Activated T-helper 1 cell treated with anti-CD3 and anti-CD28 coated beads, Interleukin-12 subunit alpha, Interleukin-12 subunit beta, Interleukin-2, Interleukin-4 antibody, amounts not matched to agents 30 ng/mL and 10 ng/mL and 1 ng/mL, durations not matched to agents 14 hours and 24 hours and 36 hours (primary cell): ENCODE data around the gene STEAP1B. TPM values are rescaled to one million over a fixed set of nuclear protein-coding genes. Genes with fewer than 3 reads are reported as not detected.
"Not testable (repeated sequence)": the region's sequence is repeated elsewhere in the genome, so short reads cannot be mapped to it uniquely, and the experiment has no call there.

Experiments used
- DNase-seq: peaks from one replicate; pipeline ENCODE4 v3.0.0; 2021; ENCODE audit warnings: low spot score
- H3K27ac Mint-ChIP-seq: one replicate; pipeline ENCODE4 v1.8.0; 2021; ENCODE audit warnings: mild to moderate bottlenecking, mixed read lengths
- H3K27me3 Mint-ChIP-seq: one replicate; pipeline ENCODE4 v1.8.0; 2022; ENCODE audit warnings: mild to moderate bottlenecking, moderate library complexity, mixed read lengths; ENCODE audit not compliant: insufficient read depth
- H3K36me3 Mint-ChIP-seq: one replicate; pipeline ENCODE4 v1.8.0; 2021; ENCODE audit warnings: low read depth, mixed read lengths
- H3K4me1 Mint-ChIP-seq: one replicate; pipeline ENCODE4 v1.8.0; 2021; ENCODE audit warnings: low read depth, mixed read lengths
- H3K4me3 Mint-ChIP-seq: one replicate; pipeline ENCODE4 v1.8.0; 2021; ENCODE audit warnings: mild to moderate bottlenecking, moderate library complexity, mixed read lengths
- H3K9me3 Mint-ChIP-seq: one replicate; pipeline ENCODE4 v1.8.0; 2021; ENCODE audit warnings: mixed read lengths
- intact Hi-C: fragments of 100-400 bp; cut with micrococcal nuclease; formaldehyde crosslinking; loops from one replicate; pipeline ENCODE4 v1.15.1; 2024
- total RNA-seq: library from RNA; stranded (reverse); gene quantifications from 2 replicates; pipeline ENCODE4 v1.2.3, GENCODE V29; 2022

STEAP1B gene
- total RNA-seq, 1 donor from 2014 or later = 0.16 TPM

GRCh38 chr7:22493160-22493925 lies 6.6 kb downstream of the STEAP1B start:
- peaks cover 27% of the 10 kb centered on the region for H3K27me3 Mint-ChIP-seq
- H3K36me3 Mint-ChIP-seq, H3K27ac Mint-ChIP-seq, H3K4me3 Mint-ChIP-seq, DNase-seq, H3K4me1 Mint-ChIP-seq, intact Hi-C loops, H3K9me3 Mint-ChIP-seq: not testable (repeated sequence)

GRCh38 chr7:22488643-22489462 lies 11.1 kb downstream of the STEAP1B start:
- H3K4me1 Mint-ChIP-seq = peaks cover 7% of the 10 kb centered on the region
- H3K4me3 Mint-ChIP-seq = no peak overlapping the region
- DNase-seq = peak; percentile 28
- H3K27me3 Mint-ChIP-seq = peaks cover 13% of the 10 kb centered on the region
- no peak overlapping the region for H3K27ac Mint-ChIP-seq
- no peaks in the 10 kb centered on the region for H3K9me3 Mint-ChIP-seq
- intact Hi-C loops = loop anchor here (1.0 to 5.0 kb wide), 3 partner anchors 192 to 386 kb away; no protein-coding TSS in a partner anchor
- H3K36me3 Mint-ChIP-seq = no peaks in the 10 kb centered on the region

GRCh38 chr7:22487978-22488642 lies 11.9 kb downstream of the STEAP1B start:
- intact Hi-C loops = loop anchor here (5.0 kb wide), 1 partner anchor 191 kb away; no protein-coding TSS in a partner anchor
- peaks cover 7% of the 10 kb centered on the region for H3K4me1 Mint-ChIP-seq
- peaks cover 13% of the 10 kb centered on the region for H3K27me3 Mint-ChIP-seq
- no peak overlapping the region for H3K4me3 Mint-ChIP-seq
- H3K9me3 Mint-ChIP-seq = no peaks in the 10 kb centered on the region
- no peak overlapping the region for H3K27ac Mint-ChIP-seq
- no peaks in the 10 kb centered on the region for H3K36me3 Mint-ChIP-seq
- DNase-seq = no peak

- no peak overlapping the region for H3K4me3 Mint-ChIP-seq
- peaks cover 14% of the 10 kb centered on the region for H3K4me1 Mint-ChIP-seq
- no peak overlapping the region for H3K27ac Mint-ChIP-seq
- H3K27me3 Mint-ChIP-seq = peaks cover 13% of the 10 kb centered on the region
- no peak for DNase-seq
- H3K36me3 Mint-ChIP-seq = no peaks in the 10 kb centered on the region
- no peaks in the 10 kb centered on the region for H3K9me3 Mint-ChIP-seq
- intact Hi-C loops = loop anchor here (5.0 kb wide), 1 partner anchor 189 kb away; no protein-coding TSS in a partner anchor
Measured at GRCh38 chr7:22486597-22486996, 13.4 kb downstream of the STEAP1B start.

- no peaks in the 10 kb centered on the region for H3K36me3 Mint-ChIP-seq
- no peak for DNase-seq
- no peak overlapping the region for H3K4me3 Mint-ChIP-seq
- H3K27ac Mint-ChIP-seq = no peak overlapping the region
- intact Hi-C loops = loop anchor here (5.0 kb wide), 1 partner anchor 188 kb away; no protein-coding TSS in a partner anchor
- H3K4me1 Mint-ChIP-seq = peaks cover 19% of the 10 kb centered on the region
- no peaks in the 10 kb centered on the region for H3K9me3 Mint-ChIP-seq
- H3K27me3 Mint-ChIP-seq = peaks cover 14% of the 10 kb centered on the region
Measured at GRCh38 chr7:22485189-22485588, 14.8 kb downstream of the STEAP1B start.

- Mint-ChIP-seq H3K4me1 (peaks cover 12% of the 10 kb centered on the region), H3K9me3 (no peaks in the 10 kb centered on the region), H3K27ac (no peak overlapping the region), H3K27me3 (peaks cover 8% of the 10 kb centered on the region), H3K4me3 (no peak overlapping the region), H3K36me3 (no peaks in the 10 kb centered on the region)
- intact Hi-C loops = no loop called here
- DNase-seq = no peak
Measured at GRCh38 chr7:22482503-22482902, 17.5 kb downstream of the STEAP1B start.

- Mint-ChIP-seq H3K4me3 (no peak overlapping the region), H3K4me1 (peaks cover 12% of the 10 kb centered on the region), H3K36me3 (no peaks in the 10 kb centered on the region), H3K9me3 (no peaks in the 10 kb centered on the region), H3K27ac (no peak overlapping the region), H3K27me3 (peaks cover 8% of the 10 kb centered on the region)
- DNase-seq = no peak
- intact Hi-C loops = no loop called here
Measured at GRCh38 chr7:22481726-22482125, 18.3 kb downstream of the STEAP1B start.

GRCh38 chr7:22480523-22481075 lies 19.4 kb downstream of the STEAP1B start:
- Mint-ChIP-seq H3K9me3 (no peaks in the 10 kb centered on the region), H3K4me3 (no peak overlapping the region), H3K27ac (no peak overlapping the region), H3K4me1 (peaks cover 12% of the 10 kb centered on the region), H3K27me3 (peaks cover 8% of the 10 kb centered on the region), H3K36me3 (no peaks in the 10 kb centered on the region)
- intact Hi-C loops = no loop called here
- DNase-seq = no peak

- H3K9me3 Mint-ChIP-seq = no peaks in the 10 kb centered on the region
- peaks cover 10% of the 10 kb centered on the region for H3K27me3 Mint-ChIP-seq
- H3K36me3 Mint-ChIP-seq = no peaks in the 10 kb centered on the region
- peaks cover 12% of the 10 kb centered on the region for H3K4me1 Mint-ChIP-seq
- intact Hi-C loops = no loop called here
- no peak overlapping the region for H3K4me3 Mint-ChIP-seq
- no peak overlapping the region for H3K27ac Mint-ChIP-seq
- no peak for DNase-seq
Measured at GRCh38 chr7:22477876-22478450, 22.0 kb downstream of the STEAP1B start.

GRCh38 chr7:22477262-22477661 lies 22.7 kb downstream of the STEAP1B start:
- H3K27ac Mint-ChIP-seq = no peak overlapping the region
- intact Hi-C loops = no loop called here

GRCh38 chr7:22476824-22477223 lies 23.2 kb downstream of the STEAP1B start:
- DNase-seq = no peak
- Mint-ChIP-seq H3K36me3 (no peaks in the 10 kb centered on the region), H3K4me3 (no peak overlapping the region), H3K27me3 (peaks cover 14% of the 10 kb centered on the region), H3K4me1 (peaks cover 7% of the 10 kb centered on the region), H3K9me3 (no peaks in the 10 kb centered on the region), H3K27ac (no peak overlapping the region)
- intact Hi-C loops = no loop called here

More at GRCh38 chr7:22477262-22477661, 22.7 kb downstream of the STEAP1B start:
- Mint-ChIP-seq H3K9me3 (no peaks in the 10 kb centered on the region), H3K27me3 (peaks cover 14% of the 10 kb centered on the region), H3K4me3 (no peak overlapping the region), H3K4me1 (peaks cover 12% of the 10 kb centered on the region), H3K36me3 (no peaks in the 10 kb centered on the region)
- DNase-seq = no peak

GRCh38 chr7:22474645-22475044 lies 25.3 kb downstream of the STEAP1B start:
- Mint-ChIP-seq H3K4me1 (no peaks in the 10 kb centered on the region), H3K27me3 (peaks cover 7% of the 10 kb centered on the region), H3K27ac (no peak overlapping the region), H3K9me3 (no peaks in the 10 kb centered on the region), H3K4me3 (no peak overlapping the region), H3K36me3 (no peaks in the 10 kb centered on the region)
- intact Hi-C loops = no loop called here
- DNase-seq = no peak
